ENCODE measurements around the gene ITPR3. TPM values are rescaled to one million over a fixed set of nuclear protein-coding genes. Genes with fewer than 3 reads are reported as not detected.

ITPR3 gene
- total RNA-seq, 2 experiments from 2014 or later: 56.6 to 83.5 TPM

DNA sequence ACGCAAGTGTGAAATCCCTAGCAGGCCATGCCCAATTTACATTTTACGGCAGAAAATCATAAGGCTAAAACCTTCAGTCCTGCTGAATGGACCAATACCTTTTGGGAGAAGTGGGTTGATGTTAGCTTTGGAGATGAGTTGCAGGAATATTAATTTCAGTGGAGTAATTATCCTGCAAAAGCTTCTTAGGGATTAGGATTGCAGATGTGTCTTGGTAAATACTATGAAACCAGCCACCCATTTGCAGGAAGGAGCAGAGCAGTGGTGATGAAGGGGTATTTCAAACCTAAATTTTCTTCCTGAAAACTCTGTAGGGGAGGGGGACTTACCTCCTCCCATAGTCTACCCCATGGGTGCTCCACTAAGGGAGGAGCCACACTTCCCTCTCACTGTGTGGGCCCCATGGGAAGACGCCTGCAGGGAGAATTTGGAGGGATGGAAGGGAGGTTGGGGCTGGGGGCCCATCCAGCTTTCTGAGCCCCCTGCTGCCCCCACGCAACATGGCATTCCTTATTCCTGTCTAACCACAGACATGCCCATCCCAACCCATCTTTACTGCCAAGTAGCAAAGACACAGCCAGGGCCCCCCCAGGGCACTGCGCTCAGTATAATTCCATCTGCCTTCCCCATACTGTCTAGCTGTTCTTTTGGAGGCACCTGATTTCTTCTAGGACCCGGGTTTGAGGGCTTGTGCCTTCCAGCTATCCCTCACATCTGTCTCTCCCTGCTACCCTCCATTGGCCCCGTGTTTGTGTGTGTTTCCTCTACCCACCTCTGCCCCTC, 105.0 kb downstream of the ITPR3 start:
- Histone ChIP-seq H3K27ac (ENCODE audit: low read depth, low read length, poor library complexity, severe bottlenecking) (no peak overlapping the region), H2AFZ (ENCODE audit: low read length) (no peak overlapping the region), H3K4me2 (ENCODE audit: low read length) (no peak overlapping the region), H3K4me3 (ENCODE audit: low read depth, low read length, poor library complexity, severe bottlenecking) (no peak overlapping the region), H3K4me1 (ENCODE audit: insufficient read depth, low read length, poor library complexity, severe bottlenecking) (peaks cover 2% of the 10 kb centered on the region), H3K79me2 (ENCODE audit: insufficient read depth, low read depth, low read length) (no peaks in the 10 kb centered on the region), H3K9me2 (ENCODE audit: insufficient read depth, low read length) (no peaks in the 10 kb centered on the region), H3K9me3 (ENCODE audit: low read length) (no peaks in the 10 kb centered on the region), H3K36me3 (ENCODE audit: insufficient read depth, low read length) (no peaks in the 10 kb centered on the region), H4K20me1 (ENCODE audit: insufficient read depth, low read length) (no peaks in the 10 kb centered on the region)
- TF ChIP-seq EZH2phosphoT487 (IDR thresholded peaks at IDR 0.05; ENCODE audit: borderline replicate concordance, low read depth, low read length): no peak
- TF ChIP-seq, protein P1, sequence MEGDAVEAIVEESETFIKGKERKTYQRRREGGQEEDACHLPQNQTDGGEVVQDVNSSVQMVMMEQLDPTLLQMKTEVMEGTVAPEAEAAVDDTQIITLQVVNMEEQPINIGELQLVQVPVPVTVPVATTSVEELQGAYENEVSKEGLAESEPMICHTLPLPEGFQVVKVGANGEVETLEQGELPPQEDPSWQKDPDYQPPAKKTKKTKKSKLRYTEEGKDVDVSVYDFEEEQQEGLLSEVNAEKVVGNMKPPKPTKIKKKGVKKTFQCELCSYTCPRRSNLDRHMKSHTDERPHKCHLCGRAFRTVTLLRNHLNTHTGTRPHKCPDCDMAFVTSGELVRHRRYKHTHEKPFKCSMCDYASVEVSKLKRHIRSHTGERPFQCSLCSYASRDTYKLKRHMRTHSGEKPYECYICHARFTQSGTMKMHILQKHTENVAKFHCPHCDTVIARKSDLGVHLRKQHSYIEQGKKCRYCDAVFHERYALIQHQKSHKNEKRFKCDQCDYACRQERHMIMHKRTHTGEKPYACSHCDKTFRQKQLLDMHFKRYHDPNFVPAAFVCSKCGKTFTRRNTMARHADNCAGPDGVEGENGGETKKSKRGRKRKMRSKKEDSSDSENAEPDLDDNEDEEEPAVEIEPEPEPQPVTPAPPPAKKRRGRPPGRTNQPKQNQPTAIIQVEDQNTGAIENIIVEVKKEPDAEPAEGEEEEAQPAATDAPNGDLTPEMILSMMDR (conservative IDR thresholded peaks at IDR 0.05; ENCODE audit: low read length): no peak
- ChIA-PET POLR2A (interaction anchor here (0.6 to 0.9 kb wide), 2 partner anchors 144 to 212 kb away, joined by 3 read pairs; no protein-coding TSS in a partner anchor), CTCF (ENCODE audit: unreplicated experiment) (no interaction called here)
- no TSS peak for BruUV-seq (replicated peaks)
- no peak for DNase-seq (ENCODE audit: low spot score)
- intact Hi-C loops (cut with micrococcal nuclease; ENCODE audit: unreplicated experiment): no loop called here

DNA sequence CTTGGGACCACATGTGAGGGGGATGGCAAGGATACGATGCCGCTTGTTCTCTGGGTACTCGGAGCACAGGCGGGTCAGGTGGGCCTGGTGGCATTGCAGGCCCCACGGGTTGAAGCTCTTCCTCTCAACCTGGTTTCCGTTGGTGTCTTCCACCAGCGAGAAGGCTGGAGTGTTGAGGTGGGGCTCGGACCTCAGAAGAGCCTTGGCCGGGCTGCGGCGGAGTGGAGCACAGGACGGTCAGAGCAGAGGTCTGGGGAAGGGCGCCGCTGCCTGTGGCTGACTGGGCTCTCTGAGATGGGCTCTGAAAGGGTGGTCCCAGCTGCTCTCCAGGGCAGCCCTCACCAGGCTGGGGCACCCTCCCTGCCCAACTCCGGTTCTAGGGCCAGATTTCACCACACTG, 105.6 kb downstream of the ITPR3 start:
- Histone ChIP-seq H3K4me3 (ENCODE audit: low read depth, low read length, poor library complexity, severe bottlenecking) (no peak overlapping the region), H3K4me1 (ENCODE audit: insufficient read depth, low read length, poor library complexity, severe bottlenecking) (no peaks in the 10 kb centered on the region), H4K20me1 (ENCODE audit: insufficient read depth, low read length) (no peaks in the 10 kb centered on the region), H3K9me2 (ENCODE audit: insufficient read depth, low read length) (no peaks in the 10 kb centered on the region), H3K36me3 (ENCODE audit: insufficient read depth, low read length) (no peaks in the 10 kb centered on the region), H3K27ac (ENCODE audit: low read depth, low read length, poor library complexity, severe bottlenecking) (no peak overlapping the region), H3K9me3 (ENCODE audit: low read length) (no peaks in the 10 kb centered on the region), H3K79me2 (ENCODE audit: insufficient read depth, low read depth, low read length) (no peaks in the 10 kb centered on the region), H2AFZ (ENCODE audit: low read length) (no peak overlapping the region), H3K4me2 (ENCODE audit: low read length) (no peak overlapping the region)
- ChIA-PET CTCF (ENCODE audit: unreplicated experiment) (no interaction called here), POLR2A (interaction anchor here (0.6 kb wide), 1 partner anchor 143 kb away, joined by 3 read pairs; no protein-coding TSS in a partner anchor)
- no TSS peak for BruUV-seq (replicated peaks)
- DNase-seq (ENCODE audit: low spot score): no peak
- TF ChIP-seq, protein P1 (conservative IDR thresholded peaks at IDR 0.05; ENCODE audit: low read length): no peak
- no peak for TF ChIP-seq EZH2phosphoT487 (IDR thresholded peaks at IDR 0.05; ENCODE audit: borderline replicate concordance, low read depth, low read length)
- intact Hi-C loops (cut with micrococcal nuclease; ENCODE audit: unreplicated experiment): no loop called here

DNA sequence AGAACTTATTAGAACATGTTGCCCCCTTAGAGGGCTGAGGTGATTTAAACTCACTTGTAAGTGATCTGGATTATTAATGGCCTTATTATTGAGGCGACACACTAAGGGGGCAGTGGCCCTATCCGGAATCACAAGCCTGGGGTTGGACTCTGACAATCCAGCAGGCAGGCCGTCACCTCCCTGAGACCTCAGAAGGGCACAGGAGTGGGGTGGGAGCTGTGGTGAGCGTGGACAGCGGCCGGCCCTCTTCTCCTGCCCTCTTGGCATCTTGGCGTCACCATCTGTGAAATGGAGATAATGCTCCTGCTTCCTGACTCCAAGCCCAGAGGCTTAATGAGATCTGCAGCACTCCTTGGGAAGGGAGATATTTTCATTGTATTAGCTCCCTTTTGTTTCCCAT, 106.0 kb downstream of the ITPR3 start:
- no peaks in the 10 kb centered on the region for H3K4me1 ChIP-seq (ENCODE audit: insufficient read depth, low read length, poor library complexity, severe bottlenecking)
- POLR2A ChIA-PET: no interaction called here
- H3K4me2 ChIP-seq (ENCODE audit: low read length): no peak overlapping the region
- H3K9me2 ChIP-seq (ENCODE audit: insufficient read depth, low read length): no peaks in the 10 kb centered on the region
- intact Hi-C loops (cut with micrococcal nuclease; ENCODE audit: unreplicated experiment): no loop called here
- CTCF ChIA-PET (ENCODE audit: unreplicated experiment): no interaction called here
- H3K27ac ChIP-seq (ENCODE audit: low read depth, low read length, poor library complexity, severe bottlenecking): no peak overlapping the region
- no peaks in the 10 kb centered on the region for H4K20me1 ChIP-seq (ENCODE audit: insufficient read depth, low read length)
- H3K79me2 ChIP-seq (ENCODE audit: insufficient read depth, low read depth, low read length): no peaks in the 10 kb centered on the region
- H3K36me3 ChIP-seq (ENCODE audit: insufficient read depth, low read length): no peaks in the 10 kb centered on the region
- no peak overlapping the region for H3K4me3 ChIP-seq (ENCODE audit: low read depth, low read length, poor library complexity, severe bottlenecking)
- no peak for DNase-seq (ENCODE audit: low spot score)
- no TSS peak for BruUV-seq (replicated peaks)
- H2AFZ ChIP-seq (ENCODE audit: low read length): no peak overlapping the region
- no peaks in the 10 kb centered on the region for H3K9me3 ChIP-seq (ENCODE audit: low read length)
- TF ChIP-seq, protein P1 (conservative IDR thresholded peaks at IDR 0.05; ENCODE audit: low read length): no peak
- TF ChIP-seq EZH2phosphoT487 (IDR thresholded peaks at IDR 0.05; ENCODE audit: borderline replicate concordance, low read depth, low read length): no peak
